ENCODE results near the gene MIEF2. TPM values are rescaled to one million over a fixed set of nuclear protein-coding genes. Genes with fewer than 3 reads are reported as not detected.

MIEF2 gene
- total and polyA plus RNA-seq, 10 of the 15 experiments (the other 5 are each of a cell fraction or from before 2014, with no cell fraction given): 0.16 to 9.2 (median 4.1) TPM

DNA sequence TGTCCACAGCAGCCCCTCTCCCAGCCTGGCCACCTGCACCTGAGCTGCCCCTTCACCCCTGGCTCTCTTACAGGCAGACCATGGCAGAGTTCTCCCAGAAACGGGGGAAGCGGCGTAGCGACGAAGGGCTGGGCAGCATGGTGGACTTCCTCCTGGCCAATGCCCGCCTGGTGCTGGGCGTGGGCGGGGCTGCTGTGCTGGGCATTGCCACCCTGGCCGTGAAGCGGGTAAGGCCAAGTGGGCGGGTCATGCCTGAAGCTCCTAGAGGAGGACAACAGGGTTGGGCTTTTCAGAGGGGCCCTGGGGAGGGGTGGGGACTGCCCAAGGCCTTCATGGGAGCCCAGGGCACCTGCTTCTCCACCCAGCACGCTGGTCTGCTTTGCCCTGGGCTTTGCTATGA is 2.2 kb downstream of the MIEF2 start:
- DNase-seq (ENCODE audit: low read depth, low spot score): no peak
- H3K9ac ChIP-seq (ENCODE audit: control insufficient read depth, insufficient read depth, low read length): no peak overlapping the region

More for the DNA sequence above, 2.2 kb downstream of the MIEF2 start:
- peaks cover 0 to 5% of the 10 kb centered on the region in 2 experiments; a peak in 3 of 4 replicates for H3K36me3 ChIP-seq (ENCODE audit: control insufficient read depth in 2 of 2, insufficient read depth in 2 of 2, low read length in 1 of 2)
- intact Hi-C loops (cut with micrococcal nuclease; ENCODE audit: unreplicated experiment): no loop called here
- 80% methylated on average over 12 of the region's 12 CpGs for WGBS (ENCODE audit: insufficient coverage, insufficient replicate concordance, low lambda C conversion rate, missing lambda C conversion rate)
- FAIRE-seq (no peak), ATAC-seq (no peak)
- H3K4me1 ChIP-seq (ENCODE audit: control insufficient read depth, insufficient read depth, low read length): peaks cover 18% of the 10 kb centered on the region
- no peaks in the 10 kb centered on the region for H3K27me3 ChIP-seq (replicated peaks in 1 of 2; ENCODE audit: control insufficient read depth in 2 of 2, insufficient read depth in 2 of 2, low read length in 1 of 2)
- in situ Hi-C loops (cut with MboI): no loop called here
- H4K20me1 ChIP-seq (ENCODE audit: control insufficient read depth, insufficient read depth): no peaks in the 10 kb centered on the region
- no peak overlapping the region for H3K27ac ChIP-seq (ENCODE audit: control insufficient read depth, insufficient read depth)
- SMC1A ChIA-PET (ENCODE audit: uncharacterized antibody, unreplicated experiment): no interaction called here
- CTCF ChIA-PET: no interaction called here
- POLR2A ChIA-PET: no interaction called here
- H3K9me3 ChIP-seq (replicated peaks; ENCODE audit: control insufficient read depth, insufficient read depth, low read length): no peaks in the 10 kb centered on the region
- H3K4me3 ChIP-seq: no peak overlapping the region
- TF ChIP-seq BMI1 (IDR thresholded peaks at IDR 0.05; ENCODE audit: borderline replicate concordance) (no peak), TAF1 (IDR thresholded peaks at IDR 0.05; ENCODE audit: borderline replicate concordance, low read depth, low read length) (no peak), RB1 (IDR thresholded peaks at IDR 0.05; ENCODE audit: borderline replicate concordance) (no peak), EGR1 (IDR thresholded peaks at IDR 0.05; ENCODE audit: borderline replicate concordance in 1 of 2, low read depth in 2 of 2, low read length in 2 of 2) (no peak), MYC (IDR thresholded peaks at IDR 0.05; ENCODE audit: insufficient read depth, insufficient read length, insufficient replicate concordance, low read length, severe bottlenecking) (no peak), CREM (IDR thresholded peaks at IDR 0.05; ENCODE audit: low read depth) (no peak), NFXL1 (IDR thresholded peaks at IDR 0.05; ENCODE audit: borderline replicate concordance) (no peak), BACH1 (IDR thresholded peaks at IDR 0.05; ENCODE audit: borderline replicate concordance) (no peak), PAX8 (IDR thresholded peaks at IDR 0.05) (no peak), KAT2A (conservative IDR thresholded peaks at IDR 0.05; ENCODE audit: control insufficient read depth, low read depth, low read length) (no peak)
- TF ChIP-seq, protein P1, sequence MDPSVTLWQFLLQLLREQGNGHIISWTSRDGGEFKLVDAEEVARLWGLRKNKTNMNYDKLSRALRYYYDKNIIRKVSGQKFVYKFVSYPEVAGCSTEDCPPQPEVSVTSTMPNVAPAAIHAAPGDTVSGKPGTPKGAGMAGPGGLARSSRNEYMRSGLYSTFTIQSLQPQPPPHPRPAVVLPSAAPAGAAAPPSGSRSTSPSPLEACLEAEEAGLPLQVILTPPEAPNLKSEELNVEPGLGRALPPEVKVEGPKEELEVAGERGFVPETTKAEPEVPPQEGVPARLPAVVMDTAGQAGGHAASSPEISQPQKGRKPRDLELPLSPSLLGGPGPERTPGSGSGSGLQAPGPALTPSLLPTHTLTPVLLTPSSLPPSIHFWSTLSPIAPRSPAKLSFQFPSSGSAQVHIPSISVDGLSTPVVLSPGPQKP (IDR thresholded peaks at IDR 0.05; ENCODE audit: low read depth, low read length): no peak
- TF ChIP-seq, protein P2, sequence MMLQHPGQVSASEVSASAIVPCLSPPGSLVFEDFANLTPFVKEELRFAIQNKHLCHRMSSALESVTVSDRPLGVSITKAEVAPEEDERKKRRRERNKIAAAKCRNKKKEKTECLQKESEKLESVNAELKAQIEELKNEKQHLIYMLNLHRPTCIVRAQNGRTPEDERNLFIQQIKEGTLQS (IDR thresholded peaks at IDR 0.05; ENCODE audit: borderline replicate concordance, extremely low read depth, low read depth, low read length): no peak
- TF ChIP-seq, protein P3, sequence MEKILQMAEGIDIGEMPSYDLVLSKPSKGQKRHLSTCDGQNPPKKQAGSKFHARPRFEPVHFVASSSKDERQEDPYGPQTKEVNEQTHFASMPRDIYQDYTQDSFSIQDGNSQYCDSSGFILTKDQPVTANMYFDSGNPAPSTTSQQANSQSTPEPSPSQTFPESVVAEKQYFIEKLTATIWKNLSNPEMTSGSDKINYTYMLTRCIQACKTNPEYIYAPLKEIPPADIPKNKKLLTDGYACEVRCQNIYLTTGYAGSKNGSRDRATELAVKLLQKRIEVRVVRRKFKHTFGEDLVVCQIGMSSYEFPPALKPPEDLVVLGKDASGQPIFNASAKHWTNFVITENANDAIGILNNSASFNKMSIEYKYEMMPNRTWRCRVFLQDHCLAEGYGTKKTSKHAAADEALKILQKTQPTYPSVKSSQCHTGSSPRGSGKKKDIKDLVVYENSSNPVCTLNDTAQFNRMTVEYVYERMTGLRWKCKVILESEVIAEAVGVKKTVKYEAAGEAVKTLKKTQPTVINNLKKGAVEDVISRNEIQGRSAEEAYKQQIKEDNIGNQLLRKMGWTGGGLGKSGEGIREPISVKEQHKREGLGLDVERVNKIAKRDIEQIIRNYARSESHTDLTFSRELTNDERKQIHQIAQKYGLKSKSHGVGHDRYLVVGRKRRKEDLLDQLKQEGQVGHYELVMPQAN (conservative IDR thresholded peaks at IDR 0.05): no peak
- TF ChIP-seq, protein P4, sequence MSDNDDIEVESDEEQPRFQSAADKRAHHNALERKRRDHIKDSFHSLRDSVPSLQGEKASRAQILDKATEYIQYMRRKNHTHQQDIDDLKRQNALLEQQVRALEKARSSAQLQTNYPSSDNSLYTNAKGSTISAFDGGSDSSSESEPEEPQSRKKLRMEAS (IDR thresholded peaks at IDR 0.05; ENCODE audit: low read depth, low read length): no peak
- TF ChIP-seq, protein P5, sequence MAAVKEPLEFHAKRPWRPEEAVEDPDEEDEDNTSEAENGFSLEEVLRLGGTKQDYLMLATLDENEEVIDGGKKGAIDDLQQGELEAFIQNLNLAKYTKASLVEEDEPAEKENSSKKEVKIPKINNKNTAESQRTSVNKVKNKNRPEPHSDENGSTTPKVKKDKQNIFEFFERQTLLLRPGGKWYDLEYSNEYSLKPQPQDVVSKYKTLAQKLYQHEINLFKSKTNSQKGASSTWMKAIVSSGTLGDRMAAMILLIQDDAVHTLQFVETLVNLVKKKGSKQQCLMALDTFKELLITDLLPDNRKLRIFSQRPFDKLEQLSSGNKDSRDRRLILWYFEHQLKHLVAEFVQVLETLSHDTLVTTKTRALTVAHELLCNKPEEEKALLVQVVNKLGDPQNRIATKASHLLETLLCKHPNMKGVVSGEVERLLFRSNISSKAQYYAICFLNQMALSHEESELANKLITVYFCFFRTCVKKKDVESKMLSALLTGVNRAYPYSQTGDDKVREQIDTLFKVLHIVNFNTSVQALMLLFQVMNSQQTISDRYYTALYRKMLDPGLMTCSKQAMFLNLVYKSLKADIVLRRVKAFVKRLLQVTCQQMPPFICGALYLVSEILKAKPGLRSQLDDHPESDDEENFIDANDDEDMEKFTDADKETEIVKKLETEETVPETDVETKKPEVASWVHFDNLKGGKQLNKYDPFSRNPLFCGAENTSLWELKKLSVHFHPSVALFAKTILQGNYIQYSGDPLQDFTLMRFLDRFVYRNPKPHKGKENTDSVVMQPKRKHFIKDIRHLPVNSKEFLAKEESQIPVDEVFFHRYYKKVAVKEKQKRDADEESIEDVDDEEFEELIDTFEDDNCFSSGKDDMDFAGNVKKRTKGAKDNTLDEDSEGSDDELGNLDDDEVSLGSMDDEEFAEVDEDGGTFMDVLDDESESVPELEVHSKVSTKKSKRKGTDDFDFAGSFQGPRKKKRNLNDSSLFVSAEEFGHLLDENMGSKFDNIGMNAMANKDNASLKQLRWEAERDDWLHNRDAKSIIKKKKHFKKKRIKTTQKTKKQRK (IDR thresholded peaks at IDR 0.05; ENCODE audit: low read depth, low read length): no peak
- TF ChIP-seq, protein P6, sequence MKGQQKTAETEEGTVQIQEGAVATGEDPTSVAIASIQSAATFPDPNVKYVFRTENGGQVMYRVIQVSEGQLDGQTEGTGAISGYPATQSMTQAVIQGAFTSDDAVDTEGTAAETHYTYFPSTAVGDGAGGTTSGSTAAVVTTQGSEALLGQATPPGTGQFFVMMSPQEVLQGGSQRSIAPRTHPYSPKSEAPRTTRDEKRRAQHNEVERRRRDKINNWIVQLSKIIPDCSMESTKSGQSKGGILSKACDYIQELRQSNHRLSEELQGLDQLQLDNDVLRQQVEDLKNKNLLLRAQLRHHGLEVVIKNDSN (IDR thresholded peaks at IDR 0.05; ENCODE audit: borderline replicate concordance, extremely low read length, insufficient read depth, low read depth, low read length): no peak
- H3K79me2 ChIP-seq (ENCODE audit: control insufficient read depth, insufficient read depth, low read length): peaks cover 8% of the 10 kb centered on the region
- no peak overlapping the region for H3K4me2 ChIP-seq (ENCODE audit: control insufficient read depth, insufficient read depth)
- RAD21 ChIA-PET (ENCODE audit: unreplicated experiment): no interaction called here
- no TSS peak for BruUV-seq (replicated peaks)
- no peak overlapping the region for H2AFZ ChIP-seq (ENCODE audit: control insufficient read depth, low read depth, low read length)

Data from GM12878 (cell line).